Amniotic epithelial cell (primary cell): ENCODE measurements around the gene DNASE1L1.

Source experiments
- DNase-seq: peaks from one replicate; pipeline ENCODE4 v3.0.0-alpha.2; 2010; ENCODE audit warnings: low read depth

DNASE1L1 gene

DNA sequence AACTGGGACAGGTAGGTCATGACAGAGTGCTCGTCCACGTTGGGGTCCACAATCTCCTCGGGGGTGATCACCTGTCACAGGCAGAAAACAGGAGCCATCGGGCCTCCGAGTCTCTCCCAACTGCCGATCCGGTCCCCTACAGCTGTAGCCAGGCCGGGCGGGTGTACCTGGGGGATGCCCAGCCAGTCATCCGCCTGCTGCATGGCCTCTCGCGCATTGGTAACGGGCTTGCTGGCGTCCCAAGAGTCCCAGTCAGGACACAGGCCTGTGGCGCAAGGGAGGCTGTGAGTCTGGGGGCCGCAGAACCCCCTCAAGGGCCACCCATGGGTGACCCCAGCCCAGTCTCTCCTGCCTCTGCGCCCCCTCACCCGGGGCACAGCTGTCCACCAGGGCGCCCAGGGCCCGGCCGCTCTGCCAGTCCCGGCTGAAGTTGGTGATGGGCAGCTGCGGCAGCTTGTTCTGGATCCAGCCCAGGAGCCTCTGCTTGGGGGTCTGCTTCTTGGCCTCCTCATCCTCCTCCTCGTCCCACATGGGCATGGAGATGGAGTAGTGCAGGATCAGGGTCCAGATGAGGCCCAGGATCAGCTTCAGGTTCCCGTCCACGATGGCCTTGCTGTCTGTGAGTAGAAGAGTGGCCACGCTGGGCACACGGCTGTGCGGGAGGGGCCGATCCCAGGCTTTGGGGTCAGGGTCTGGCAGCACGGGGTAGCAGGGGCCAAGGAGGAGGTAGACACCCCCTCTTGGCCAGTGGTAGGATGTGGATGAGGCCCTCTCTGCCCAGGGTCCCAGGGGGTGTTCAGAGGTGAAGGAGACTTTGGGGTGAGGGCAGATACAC is 41.4 kb downstream of the DNASE1L1 start:
- no peak for DNase-seq

DNA sequence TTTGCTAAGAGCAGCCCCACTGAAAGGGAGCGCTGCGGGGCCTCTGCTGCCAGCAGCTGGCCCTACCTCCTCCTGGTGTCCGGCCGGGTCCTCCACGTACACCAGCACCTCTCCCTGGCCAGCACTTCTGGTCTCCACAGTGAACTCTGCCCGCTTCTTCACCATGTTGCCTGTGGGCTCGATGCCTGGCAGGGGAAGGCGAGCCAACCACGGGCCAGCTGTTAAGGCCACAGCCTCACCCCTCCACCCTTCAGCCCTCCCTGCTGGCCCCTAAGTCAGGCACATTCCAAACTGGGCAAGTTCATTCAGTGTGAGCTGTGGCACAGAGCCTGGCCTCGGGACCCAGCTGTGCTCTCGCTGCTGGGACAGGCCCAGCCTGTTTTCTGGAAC is 42.4 kb downstream of the DNASE1L1 start:
- no peak for DNase-seq

DNA sequence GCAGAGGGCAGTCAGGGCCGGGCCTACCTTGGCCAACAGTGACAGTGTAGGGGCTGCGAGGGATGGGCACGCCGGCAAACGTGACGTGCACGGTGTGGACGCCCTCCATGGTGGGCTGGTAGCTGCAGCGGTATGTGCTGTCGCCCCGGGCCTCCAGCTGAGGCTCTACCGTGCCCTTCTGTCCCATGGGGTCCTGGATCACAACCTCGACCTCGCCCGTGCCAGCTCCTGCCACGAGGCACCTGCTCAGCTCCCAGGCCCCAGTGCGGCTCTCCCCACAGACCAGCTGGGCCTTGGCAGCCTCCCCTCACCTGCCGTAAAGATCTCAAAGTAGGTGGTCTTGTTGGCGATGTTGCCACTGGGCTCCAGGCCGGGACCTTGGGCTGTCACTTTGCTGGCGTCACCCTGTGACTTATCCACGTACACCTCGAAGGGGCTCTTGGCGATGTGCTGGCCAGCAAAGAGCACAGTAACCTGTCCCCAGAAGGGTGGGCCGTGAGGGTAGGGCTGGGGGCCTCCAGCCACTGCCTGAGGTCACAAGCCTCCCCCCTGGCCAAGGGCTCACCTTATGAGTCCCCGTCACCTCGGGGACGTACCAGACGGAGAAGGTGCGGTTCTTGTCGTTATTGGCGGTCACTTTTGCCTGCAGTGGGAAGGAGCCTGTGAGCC is 42.9 kb downstream of the DNASE1L1 start:
- DNase-seq: no peak

DNA sequence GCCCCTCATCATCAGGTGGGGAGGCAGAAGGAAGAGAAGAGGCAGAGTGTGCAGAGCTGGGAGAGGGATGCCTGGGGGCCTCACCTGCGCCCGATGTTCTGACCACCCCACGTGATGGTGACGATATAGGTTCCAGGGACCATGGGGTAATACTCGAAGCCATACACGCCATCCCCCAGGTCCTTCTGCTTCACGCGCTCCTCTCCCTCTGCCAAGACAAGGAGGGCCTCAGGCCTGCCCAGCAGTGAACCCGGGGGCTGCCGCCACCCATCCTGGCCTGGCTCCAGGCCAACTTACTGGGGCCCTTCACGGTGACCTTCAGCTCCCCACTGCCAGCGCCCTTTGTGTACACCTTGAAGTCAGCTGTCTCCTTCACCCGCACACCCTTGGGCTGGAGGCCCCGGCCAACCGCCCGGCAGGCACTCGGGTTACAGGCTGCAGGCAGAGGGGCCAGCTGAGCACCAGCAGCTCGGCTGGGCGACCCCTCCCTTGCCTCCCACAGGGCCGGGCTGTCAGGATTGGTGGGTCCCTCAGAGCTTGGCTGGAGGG is 43.9 kb downstream of the DNASE1L1 start:
- DNase-seq: no peak

DNA sequence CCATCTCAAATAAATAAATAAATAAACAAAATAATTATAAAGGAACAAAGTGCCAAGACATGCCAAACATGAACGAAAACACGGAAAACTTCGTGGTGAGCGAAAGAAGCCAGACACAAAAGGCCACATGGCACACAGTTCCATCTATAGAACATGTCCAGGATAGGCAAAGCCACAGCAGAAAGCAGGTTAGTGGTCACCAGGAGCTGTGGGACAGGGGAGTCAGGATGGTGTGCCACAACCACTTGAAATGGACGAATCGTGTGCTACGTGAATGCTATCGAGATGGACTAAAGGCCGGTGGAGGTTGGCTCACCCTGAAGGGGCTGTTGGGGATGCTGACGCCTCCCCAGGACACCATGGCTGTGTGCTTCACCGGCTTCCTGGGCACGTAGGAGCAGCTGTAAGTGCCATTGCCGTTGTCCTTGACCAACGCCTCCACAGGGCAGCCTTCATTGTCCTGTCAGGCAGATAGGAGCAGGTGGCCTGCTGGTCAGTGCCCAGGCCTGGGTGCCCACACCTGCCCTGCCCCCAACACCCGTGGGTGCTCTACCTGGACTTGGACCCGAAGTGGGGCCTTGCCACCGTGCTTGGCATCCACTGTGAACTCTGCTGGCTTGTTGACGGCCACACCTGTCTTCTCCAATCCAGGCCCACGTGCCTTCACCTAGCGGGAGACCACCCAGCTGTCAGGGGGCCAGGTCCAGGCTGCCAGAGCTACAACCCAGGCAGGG is 45.2 kb downstream of the DNASE1L1 start:
- no peak for DNase-seq

DNA sequence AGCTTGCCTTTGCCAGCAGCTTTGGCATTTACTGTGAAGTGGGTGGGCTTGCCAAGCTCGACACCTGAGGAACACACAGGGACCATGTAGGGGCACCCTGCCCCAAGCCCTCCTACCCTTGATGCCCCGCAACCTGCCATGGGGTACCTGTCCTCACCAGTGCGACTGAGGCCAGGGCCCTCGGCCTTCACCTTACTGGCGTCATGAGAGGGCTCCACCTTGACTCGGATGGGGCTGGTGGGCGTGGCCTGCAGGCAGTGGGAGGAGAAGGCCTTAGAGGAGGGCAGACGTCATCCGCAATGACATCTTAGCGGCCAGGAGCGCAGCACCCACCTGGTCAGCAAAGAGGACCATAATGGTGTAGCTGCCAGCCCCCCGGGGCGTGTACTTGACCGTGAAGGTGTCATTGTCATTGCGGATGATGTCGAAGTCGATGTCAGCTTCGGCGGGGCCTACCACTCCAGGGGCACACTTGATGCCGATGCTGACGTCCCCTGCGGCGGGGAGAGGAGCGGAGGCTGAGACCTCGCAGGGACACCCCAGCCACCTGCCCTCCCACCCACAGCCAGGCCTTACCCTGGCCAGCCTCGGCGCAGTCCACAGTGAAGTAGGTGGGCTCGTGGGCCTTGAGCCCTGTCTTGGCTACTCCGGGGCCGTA is 46.8 kb downstream of the DNASE1L1 start:
- no peak for DNase-seq

DNA sequence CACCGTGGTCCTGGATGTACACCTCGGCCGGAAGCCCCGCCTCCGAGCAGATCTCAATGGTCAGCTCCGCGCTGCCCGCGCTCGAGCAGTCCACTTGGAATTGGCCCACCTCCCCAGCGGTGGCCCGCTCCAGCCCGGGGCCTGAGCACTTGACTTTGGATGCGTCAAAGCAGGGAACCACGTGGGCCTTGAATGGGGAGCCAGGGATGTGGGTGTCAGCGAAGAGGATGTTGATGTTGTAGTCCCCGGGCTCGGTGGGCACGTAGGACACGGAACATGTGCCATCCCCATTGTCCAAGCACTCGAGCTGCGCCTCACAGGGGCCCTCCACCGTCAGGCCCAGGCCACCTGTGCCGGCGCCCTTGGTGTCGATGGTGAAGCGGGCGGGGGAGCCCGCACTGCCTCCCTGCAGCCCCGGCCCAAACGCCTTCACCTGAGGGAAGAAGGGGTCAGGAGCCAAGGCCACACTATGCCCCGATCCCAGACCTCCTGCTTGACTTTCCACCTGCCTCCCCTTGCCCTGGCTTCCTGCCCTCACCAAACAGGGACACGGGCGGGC is 48.8 kb downstream of the DNASE1L1 start:
- DNase-seq: no peak

DNA sequence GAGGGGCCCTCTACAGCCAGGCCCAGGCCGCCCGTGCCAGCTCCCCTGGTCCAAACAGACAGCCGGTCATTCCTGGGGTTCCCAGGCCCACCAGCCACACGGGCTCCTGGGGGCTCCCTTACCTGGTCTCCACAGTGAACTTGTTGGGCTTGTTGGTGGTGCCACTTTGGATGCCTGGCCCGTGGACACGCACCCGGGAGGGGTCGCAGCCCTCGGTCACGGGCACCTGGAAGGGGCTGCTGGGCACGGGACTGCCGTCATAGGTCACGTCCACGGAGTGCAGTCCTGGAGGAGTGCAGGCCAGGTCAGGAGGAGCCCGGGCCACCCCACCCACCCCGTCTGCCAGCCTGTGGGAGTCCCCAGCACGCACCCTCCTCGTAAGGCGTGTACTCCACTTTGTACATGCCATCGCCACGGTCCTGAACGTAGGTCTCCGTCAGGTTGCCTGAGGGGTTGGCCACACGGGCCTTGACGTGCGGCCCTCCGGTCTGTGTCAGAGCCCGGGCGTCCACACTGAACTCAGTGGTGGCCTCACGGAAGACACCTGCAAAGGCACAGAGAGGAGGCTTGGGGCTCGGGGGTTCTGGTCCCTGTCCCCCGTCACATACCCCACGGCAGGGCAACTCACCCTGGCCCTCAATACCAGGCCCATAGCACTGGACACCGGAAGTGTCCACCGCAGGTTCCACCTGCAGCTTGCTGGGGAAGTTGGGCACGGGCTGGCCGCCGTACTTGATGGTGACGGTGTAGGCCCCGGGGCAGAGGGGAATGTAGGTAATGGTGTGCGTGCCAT is 49.5 kb downstream of the DNASE1L1 start:
- DNase-seq: no peak

DNA sequence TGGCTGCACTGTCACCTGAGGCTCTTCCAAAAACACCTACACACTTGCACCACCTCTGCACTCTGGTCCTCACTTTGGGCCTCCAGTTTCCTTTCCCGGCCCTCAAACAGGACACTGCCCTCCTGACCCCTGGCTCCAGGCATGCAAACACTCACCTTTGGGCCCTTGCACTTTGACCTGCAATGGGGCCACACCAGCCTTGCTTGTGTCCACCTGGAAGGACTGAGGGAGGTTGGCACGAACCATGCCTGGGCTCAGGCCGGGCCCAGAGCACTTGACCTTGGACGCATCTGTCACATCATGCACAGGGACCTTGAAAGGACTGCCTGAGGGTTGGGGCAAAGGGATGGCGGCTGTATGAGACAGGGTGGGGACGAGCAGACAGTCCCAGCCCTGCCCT is 50.2 kb downstream of the DNASE1L1 start:
- DNase-seq: no peak

DNA sequence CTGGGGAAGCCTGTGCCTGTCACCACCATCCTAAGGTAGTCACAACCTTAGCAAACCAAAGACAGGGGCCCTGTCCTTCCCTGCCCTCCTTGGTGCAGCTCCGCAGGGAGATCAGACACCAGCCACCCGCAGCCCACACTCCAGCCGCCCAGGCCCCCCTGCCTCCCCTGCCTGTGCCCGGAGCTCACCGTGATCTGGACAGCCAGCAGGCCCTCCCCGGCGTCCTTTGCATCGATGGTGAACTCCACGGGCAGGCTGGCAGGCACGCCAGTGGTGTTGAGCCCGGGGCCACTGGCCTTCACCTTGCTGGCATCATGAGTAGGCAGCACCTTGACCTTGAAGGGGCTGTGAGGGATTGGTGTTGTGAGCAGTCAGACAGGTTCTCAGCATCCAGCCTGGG is 51.0 kb downstream of the DNASE1L1 start:
- DNase-seq: no peak

DNA sequence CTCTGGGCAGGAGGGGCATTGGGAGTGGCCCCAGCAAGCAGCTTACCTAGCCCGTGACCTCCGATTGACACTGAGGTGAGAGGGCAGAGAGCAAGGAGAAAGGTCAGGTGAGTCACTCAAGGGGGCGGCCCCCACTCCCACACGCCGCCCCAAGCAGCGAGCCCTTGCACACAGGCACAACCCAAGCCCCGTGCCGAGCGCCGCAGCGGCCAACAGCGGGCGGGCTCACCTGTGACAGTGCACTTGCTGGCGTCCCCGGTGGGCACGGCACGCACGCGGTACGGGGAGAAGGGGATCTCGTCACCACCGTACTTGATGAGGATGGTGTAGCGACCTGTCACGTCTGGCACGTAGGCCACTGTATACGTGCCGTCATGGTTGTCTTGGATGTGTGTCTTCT is 51.8 kb downstream of the DNASE1L1 start:
- no peak for DNase-seq

DNA sequence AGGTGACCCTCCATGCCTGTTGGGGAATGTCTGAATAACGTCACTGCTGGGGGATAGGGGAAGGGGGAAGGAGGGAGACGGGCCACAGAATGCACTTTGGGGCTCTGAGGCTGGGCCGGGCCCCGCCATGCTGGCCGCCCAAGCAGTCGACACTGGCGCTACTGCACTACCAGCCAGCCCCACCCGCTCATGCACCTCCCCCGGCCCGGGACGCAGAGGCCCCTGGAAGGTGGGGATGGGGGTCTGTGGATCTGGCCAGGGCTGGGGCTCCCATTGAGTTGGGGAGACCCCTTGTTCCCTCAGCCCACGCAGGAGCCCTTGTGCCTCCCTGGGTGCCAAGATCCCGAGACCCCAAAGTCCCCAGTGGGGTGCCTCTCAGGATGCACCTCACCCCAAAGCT is 52.5 kb downstream of the DNASE1L1 start:
- DNase-seq: no peak

DNA sequence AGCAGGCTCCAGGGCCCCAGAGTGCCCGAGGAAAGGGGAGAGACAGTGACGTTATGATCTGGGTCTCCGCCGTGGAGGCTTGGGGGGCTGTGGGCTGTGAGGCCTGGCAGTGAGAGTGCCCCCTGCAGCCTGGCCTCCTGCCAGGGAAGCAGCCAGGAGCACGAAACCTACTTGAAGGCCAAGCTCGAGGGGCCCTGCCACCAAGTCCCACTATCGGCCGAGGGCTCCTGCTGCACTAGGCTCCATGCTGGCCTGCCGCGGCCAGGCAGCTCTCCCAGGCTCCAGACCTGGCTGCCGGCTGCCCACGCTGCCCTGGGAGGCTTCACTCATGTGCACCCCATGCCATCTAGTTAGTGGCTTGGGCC is 53.3 kb downstream of the DNASE1L1 start:
- DNase-seq: no peak

DNA sequence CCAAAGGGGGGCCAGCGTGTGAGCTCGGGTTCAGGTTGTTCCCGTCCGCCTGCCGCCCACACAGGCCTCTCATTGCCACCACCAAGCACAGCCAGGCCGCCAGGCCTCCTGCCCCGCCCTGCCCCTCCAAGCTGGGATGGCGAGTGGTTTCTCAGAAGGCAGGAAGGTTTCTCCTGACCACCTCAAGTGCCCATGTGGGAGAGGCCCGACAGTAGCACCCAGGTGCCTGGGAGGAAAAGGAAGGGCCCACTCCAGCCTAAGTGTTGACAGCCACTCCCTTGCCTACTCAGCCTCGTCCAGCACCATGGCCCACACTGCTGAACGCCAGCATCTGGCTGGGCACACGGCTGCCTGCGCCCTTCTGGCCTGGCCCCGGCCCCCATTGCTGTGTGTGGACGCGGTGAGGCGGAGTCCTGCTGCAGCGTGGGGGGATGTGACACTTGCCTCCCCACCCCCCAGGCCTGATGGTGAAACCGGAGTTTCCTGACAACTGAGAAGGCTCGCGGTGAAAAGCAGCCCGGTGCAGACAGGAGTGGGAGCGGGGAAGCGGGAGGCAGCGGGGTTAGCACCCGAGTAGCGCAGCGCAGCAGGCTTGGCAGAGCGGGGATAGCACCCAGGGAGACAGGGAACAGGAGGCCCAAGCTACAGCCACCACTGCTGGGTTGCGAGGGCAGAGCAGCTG is 53.8 kb downstream of the DNASE1L1 start:
- no peak for DNase-seq

DNA sequence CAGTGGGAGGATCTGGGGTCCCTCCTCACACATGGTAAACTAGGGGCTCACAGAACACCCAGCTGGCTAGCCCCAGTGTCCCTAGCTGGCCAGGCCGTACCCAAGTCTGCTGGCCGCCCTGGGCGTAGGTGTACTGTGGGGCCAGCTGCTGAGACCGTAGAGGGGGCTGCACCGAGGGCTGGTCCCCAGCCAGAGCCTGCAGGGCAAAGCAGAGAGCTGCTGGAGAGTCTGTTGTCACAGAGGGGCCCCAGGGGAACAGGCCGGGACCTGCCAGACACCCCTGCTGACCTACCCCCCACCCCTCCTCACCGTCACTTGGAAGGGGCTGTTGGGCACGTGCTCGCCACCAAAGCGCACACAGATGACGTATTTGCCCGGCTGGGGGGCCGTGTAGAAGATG is 54.5 kb downstream of the DNASE1L1 start:
- no peak for DNase-seq

DNA sequence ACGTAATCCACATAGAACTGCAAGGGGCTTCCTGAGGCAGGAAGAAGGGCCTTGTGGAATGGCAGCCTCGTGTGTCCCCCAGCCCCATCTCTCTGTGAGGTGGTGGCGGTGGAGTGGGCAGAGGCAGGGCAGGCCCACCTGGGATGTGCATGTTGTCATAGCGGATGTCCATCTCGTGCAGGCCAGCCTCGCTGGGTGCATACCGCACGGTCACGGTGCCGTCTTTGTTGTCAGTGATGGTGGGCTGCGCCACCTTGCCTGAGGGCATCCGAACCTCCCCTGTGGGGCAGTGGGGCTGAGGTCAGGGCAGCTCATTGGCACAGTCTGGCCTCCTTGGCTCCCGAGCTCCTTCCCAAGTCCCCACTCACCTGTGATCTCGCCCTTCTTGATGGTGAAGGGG is 55.0 kb downstream of the DNASE1L1 start:
- DNase-seq: no peak

DNA sequence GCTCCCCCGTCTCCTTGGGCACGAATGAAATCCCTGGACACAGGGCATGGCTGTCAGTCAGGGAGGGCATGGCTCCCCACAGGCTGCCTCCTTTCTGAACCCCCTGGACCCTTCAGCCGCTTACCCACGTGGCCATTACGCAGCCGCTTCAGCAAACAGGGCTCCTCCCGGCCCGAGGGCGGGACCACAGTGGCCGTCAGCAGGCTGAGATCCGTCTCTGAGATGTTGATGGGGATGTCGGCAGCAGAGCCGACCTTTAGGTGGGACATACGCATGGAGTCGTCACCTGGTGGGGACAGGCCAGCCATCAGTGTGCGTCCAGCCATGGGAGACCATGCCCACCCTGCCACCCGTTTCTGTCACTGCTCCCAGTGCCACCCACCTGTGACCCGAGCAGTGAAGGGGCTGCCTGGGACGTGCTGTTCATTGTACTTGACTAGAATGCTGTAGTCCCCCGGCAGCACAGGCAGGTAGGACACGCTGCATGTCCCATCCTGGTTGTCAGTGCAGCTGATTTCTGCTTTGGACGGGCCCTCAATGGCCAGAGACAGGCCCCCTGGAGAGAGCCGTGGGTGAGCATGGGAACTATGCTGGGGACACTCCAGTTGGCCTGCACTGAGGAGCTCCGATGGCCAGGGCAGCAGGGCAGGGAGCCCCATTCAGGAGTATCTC is 55.7 kb downstream of the DNASE1L1 start:
- DNase-seq: no peak

DNA sequence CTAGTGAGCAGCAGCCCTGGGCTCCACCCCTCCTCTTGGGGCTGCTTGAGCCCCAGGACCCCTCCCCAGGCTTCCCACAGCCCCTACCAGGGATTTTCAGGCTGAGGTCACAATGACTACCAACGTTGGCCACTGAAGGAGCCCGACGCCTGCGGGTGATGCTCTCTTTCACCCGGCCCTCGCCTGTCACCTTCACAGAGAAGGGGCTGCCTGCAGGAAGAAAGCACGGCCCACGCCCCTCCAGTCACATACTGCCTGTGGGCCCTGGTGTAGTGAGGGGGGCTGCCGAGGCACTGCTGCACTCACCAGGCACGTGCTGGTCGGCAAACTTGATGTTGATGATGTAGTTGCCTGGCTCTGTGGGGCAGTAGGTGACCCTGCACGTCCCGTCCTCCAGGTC is 56.6 kb downstream of the DNASE1L1 start:
- no peak for DNase-seq

DNA sequence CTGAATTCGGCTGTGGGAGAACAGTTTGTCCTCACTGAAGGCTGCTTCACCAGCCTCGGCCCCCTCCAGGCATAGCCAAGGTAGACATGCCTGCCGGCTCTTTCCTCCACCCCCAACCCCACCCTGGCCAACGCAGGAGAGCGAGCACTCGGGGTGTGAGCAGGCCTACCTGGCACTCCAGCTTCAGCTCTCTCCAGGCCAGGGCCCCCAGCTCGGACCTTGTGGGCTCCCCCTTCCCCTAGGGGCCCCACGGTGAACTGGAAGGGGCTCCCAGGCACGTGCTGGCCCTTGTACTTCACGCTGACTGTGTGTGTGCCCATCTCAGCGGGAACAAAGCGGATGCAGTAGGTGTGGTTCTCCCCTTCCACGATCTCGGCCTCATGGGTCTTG is 57.0 kb downstream of the DNASE1L1 start:
- no peak for DNase-seq
